HCT116 (cell line): ENCODE data around the gene UXT. TPM values are rescaled to one million over a fixed set of nuclear protein-coding genes. Genes with fewer than 3 reads are reported as not detected.

Source experiments
- ATAC-seq: fragments of 200-7000 bp; cut with Tn5 transposase; 2 replicates; pipeline ENCODE4 v1.9.1; 2020; ENCODE audit warnings: mild to moderate bottlenecking, moderate library complexity
- BruUV-seq: library from RNA; stranded (reverse); fragments of 400-500 nt; replicated peaks from 2 replicates; lab custom pipeline; 2021; lab: Mats Ljungman, UMichigan
- CTCF ChIA-PET: fragments of 300-600 bp; sonication (Branson Sonifier 250); formaldehyde crosslinking; loops from one replicate; lab custom pipeline; 2021; ENCODE audit warnings: antibody characterized with exemption; lab: Charles Lee
- POLR2A ChIA-PET: fragments of 300-600, 350-600 bp; sonication (Branson Sonifier 250); formaldehyde crosslinking; loops from one replicate; lab custom pipeline; 2021; ENCODE audit warnings: antibody characterized with exemption; lab: Charles Lee
- RAD21 ChIA-PET, 2 experiments: fragments of 300-600 bp; sonication (Branson Sonifier 250); formaldehyde crosslinking; loops; one replicate each; lab custom pipeline; 2023; ENCODE audit warnings: low total read pairs in 2 of 2; ENCODE audit not compliant: uncharacterized antibody in 2 of 2, unreplicated experiment in 2 of 2, low non-redundant PET in 1 of 2; lab: Charles Lee
- DNase-seq: peaks from one replicate; pipeline ENCODE4 v3.0.0-alpha.2; 2010; ENCODE audit warnings: low read depth, low spot score
- H2AFZ ChIP-seq: fragments of 200-600 bp; shearing (Covaris generic), sonication (generic); 2 replicates; pipeline ENCODE4 v1.6.1; 2017; ENCODE audit warnings: low read depth, mixed run types, mixed read lengths, antibody characterized with exemption, low read length; ENCODE audit not compliant: poor library complexity, severe bottlenecking
- H3K27ac ChIP-seq: 2 replicates; pipeline ENCODE4 v1.5.1; 2012; ENCODE audit warnings: low read depth, low read length
- H3K27me3 ChIP-seq: fragments of 200-600 bp; sonication (generic); 2 replicates; pipeline ENCODE4 v1.6.1; 2016; ENCODE audit warnings: mixed run types, low read length, mixed read lengths; ENCODE audit not compliant: insufficient read depth
- H3K36me3 ChIP-seq, 2 experiments: fragments of 200-500 bp in 1 of 2; fragments of 200-600 bp in 1 of 2; sonication (Bioruptor generic) in 1 of 2; sonication (generic) in 1 of 2; 2 replicates each; pipeline versions ENCODE4 v1.5.1 to v1.6.1; 2014 to 2016; ENCODE audit warnings: low read length in 2 of 2, inconsistent platforms in 1 of 2, mixed read lengths in 1 of 2, mixed run types in 1 of 2; ENCODE audit not compliant: insufficient read depth in 2 of 2, control insufficient read depth in 1 of 2
- H3K4me1 ChIP-seq, 2 experiments: fragments of 200-600 bp in 1 of 2; sonication (generic) in 1 of 2; 2 replicates each; pipeline versions ENCODE4 v1.5.1 to v1.6.1; 2012 to 2017; ENCODE audit warnings: low read length in 2 of 2, inconsistent platforms in 1 of 2, mild to moderate bottlenecking in 1 of 2, mixed read lengths in 1 of 2, mixed run types in 1 of 2, moderate library complexity in 1 of 2; ENCODE audit not compliant: insufficient read depth in 2 of 2, control insufficient read depth in 1 of 2
- H3K4me2 ChIP-seq: fragments of 200-600 bp; sonication (generic); 2 replicates; pipeline ENCODE4 v1.6.1; 2017; ENCODE audit warnings: mixed run types, low read length, mixed read lengths
- H3K4me3 ChIP-seq, 2 experiments: fragments of 200-600 bp in 1 of 2; sonication (generic) in 1 of 2; replicated peaks in 1 of 2; 2 replicates each; pipeline ENCODE4 v1.5.1; 2011 to 2016; ENCODE audit warnings: low read length in 2 of 2, control low read depth in 1 of 2, low read depth in 1 of 2, mild to moderate bottlenecking in 1 of 2, mixed read lengths in 1 of 2, mixed run types in 1 of 2
- H3K79me2 ChIP-seq: fragments of 200-600 bp; sonication (generic); 2 replicates; pipeline ENCODE4 v1.6.1; 2017; ENCODE audit warnings: mild to moderate bottlenecking, mixed run types, low read length, moderate library complexity, mixed read lengths; ENCODE audit not compliant: insufficient read depth
- H3K9ac ChIP-seq: fragments of 200-600 bp; sonication (generic); 2 replicates; pipeline ENCODE4 v1.6.1; 2016; ENCODE audit warnings: low read length, mixed read lengths
- H3K9me2 ChIP-seq: fragments of 200-600 bp; sonication (generic), shearing (Covaris generic); 2 replicates; pipeline ENCODE4 v1.6.1; 2017; ENCODE audit warnings: mixed run types, mild to moderate bottlenecking, moderate library complexity; ENCODE audit not compliant: insufficient read depth
- H3K9me3 ChIP-seq, 2 experiments: fragments of 200-500 bp in 1 of 2; fragments of 200-600 bp in 1 of 2; sonication (Bioruptor generic) in 1 of 2; sonication (generic) in 1 of 2; 2 replicates each; pipeline ENCODE4 v1.6.1; 2014 to 2017; ENCODE audit warnings: low read length in 2 of 2, mixed read lengths in 2 of 2, inconsistent platforms in 1 of 2, low read depth in 1 of 2, mild to moderate bottlenecking in 1 of 2, mixed run types in 1 of 2, moderate library complexity in 1 of 2; ENCODE audit not compliant: control insufficient read depth in 1 of 2, insufficient read depth in 1 of 2
- H4K20me1 ChIP-seq: fragments of 200-600 bp; sonication (generic), shearing (Covaris generic); 2 replicates; pipeline ENCODE4 v1.6.1; 2017; ENCODE audit warnings: mixed run types, mild to moderate bottlenecking, moderate library complexity; ENCODE audit not compliant: insufficient read depth
- ATF3 ChIP-seq: IDR thresholded peaks from 2 replicates; pipeline ENCODE4 v1.6.1; 2012
- ELF1 ChIP-seq: IDR thresholded peaks from 2 replicates; pipeline ENCODE4 v1.6.1; 2012; ENCODE audit warnings: low read depth, borderline replicate concordance
- EZH2phosphoT487 ChIP-seq: fragments of 200-600 bp; IDR thresholded peaks from 2 replicates; pipeline ENCODE4 v1.6.1; 2018; ENCODE audit warnings: antibody characterized with exemption, borderline replicate concordance
- JUND ChIP-seq: IDR thresholded peaks from 2 replicates; pipeline ENCODE4 v1.6.1; 2012
- POLR2A ChIP-seq: IDR thresholded peaks from 2 replicates; pipeline ENCODE4 v1.7.0; 2011; ENCODE audit warnings: borderline replicate concordance; ENCODE audit not compliant: insufficient read depth, insufficient read length; ENCODE audit errors: extremely low read depth
- POLR2AphosphoS5 ChIP-seq: IDR thresholded peaks from 2 replicates; pipeline ENCODE4 v1.6.1; 2011; ENCODE audit warnings: mild to moderate bottlenecking, low read depth, low read length, moderate library complexity
- TCF7L2 ChIP-seq: IDR thresholded peaks from 2 replicates; pipeline ENCODE4 v1.7.0; 2011; ENCODE audit warnings: borderline replicate concordance, inconsistent platforms; ENCODE audit not compliant: insufficient read depth, insufficient read length; ENCODE audit errors: extremely low read depth
- ZBTB33 ChIP-seq: IDR thresholded peaks from 2 replicates; pipeline ENCODE4 v1.6.1; 2011; ENCODE audit warnings: mild to moderate bottlenecking, low read length, moderate library complexity; ENCODE audit not compliant: insufficient replicate concordance; ENCODE audit errors: extremely low read depth
- intact Hi-C: fragments of 100-400 bp; cut with micrococcal nuclease; formaldehyde crosslinking; loops from 2 replicates; pipeline ENCODE4 v1.10.0; 2022
- total RNA-seq: library from RNA; stranded (reverse); gene quantifications from one replicate; pipeline ENCODE4 v1.2.1, GENCODE V29; 2021; ENCODE audit not compliant: unreplicated experiment

Gene UXT
- total RNA-seq, 1 experiment from 2014 or later = 106 TPM

- TF ChIP-seq ATF3 (no peak), JUND (no peak)
These were observed 26.3 kb downstream of the UXT start (continued) for GRCh38 chrX:47632666-47633065.

- TF ChIP-seq TCF7L2 = no peak
- no peak for TF ChIP-seq ZBTB33
- no peak for TF ChIP-seq ELF1
- TF ChIP-seq POLR2AphosphoS5 = no peak
- no peak for TF ChIP-seq EZH2phosphoT487
- no peak for TF ChIP-seq POLR2A
- TF ChIP-seq, all 23 proteins: peak for 0
- Histone ChIP-seq H3K79me2 (no peaks in the 10 kb centered on the region), H3K4me1 (no peaks in the 10 kb centered on the region), H3K27me3 (no peaks in the 10 kb centered on the region), H3K9ac (no peak overlapping the region), H3K4me3 (no peak overlapping the region), H3K36me3 (peaks cover 0 to 3% of the 10 kb centered on the region in 2 experiments; a peak in 1 of 4 replicates), H3K9me2 (no peaks in the 10 kb centered on the region), H4K20me1 (no peaks in the 10 kb centered on the region), H2AFZ (no peak overlapping the region), H3K9me3 (no peaks in the 10 kb centered on the region), H3K27ac (no peak overlapping the region), H3K4me2 (no peak overlapping the region)
- intact Hi-C loops = no loop called here
- ChIA-PET RAD21 (no interaction called here), CTCF (no interaction called here), POLR2A (no interaction called here)
- BruUV-seq = no TSS peak
- no peak for DNase-seq
- no peak for ATAC-seq
These were observed 27.3 kb downstream of the UXT start for GRCh38 chrX:47631676-47632075.
